GM23248 (cell line): ENCODE measurements around the gene HOXA2.

Experiments used
- EZH2 ChIP-seq: fragments of 200-600 bp; sonication (generic); IDR thresholded peaks from 2 replicates; pipeline ENCODE4 v1.6.1; 2018; ENCODE audit warnings: antibody characterized with exemption, mild to moderate bottlenecking; ENCODE audit not compliant: insufficient read depth, poor library complexity, severe bottlenecking
- EZH2phosphoT487 ChIP-seq: fragments of 200-600 bp; sonication (generic); IDR thresholded peaks from 2 replicates; pipeline ENCODE4 v1.6.1; 2018; ENCODE audit warnings: antibody characterized with exemption, moderate library complexity, mild to moderate bottlenecking, low read depth; ENCODE audit not compliant: insufficient read depth

DNA sequence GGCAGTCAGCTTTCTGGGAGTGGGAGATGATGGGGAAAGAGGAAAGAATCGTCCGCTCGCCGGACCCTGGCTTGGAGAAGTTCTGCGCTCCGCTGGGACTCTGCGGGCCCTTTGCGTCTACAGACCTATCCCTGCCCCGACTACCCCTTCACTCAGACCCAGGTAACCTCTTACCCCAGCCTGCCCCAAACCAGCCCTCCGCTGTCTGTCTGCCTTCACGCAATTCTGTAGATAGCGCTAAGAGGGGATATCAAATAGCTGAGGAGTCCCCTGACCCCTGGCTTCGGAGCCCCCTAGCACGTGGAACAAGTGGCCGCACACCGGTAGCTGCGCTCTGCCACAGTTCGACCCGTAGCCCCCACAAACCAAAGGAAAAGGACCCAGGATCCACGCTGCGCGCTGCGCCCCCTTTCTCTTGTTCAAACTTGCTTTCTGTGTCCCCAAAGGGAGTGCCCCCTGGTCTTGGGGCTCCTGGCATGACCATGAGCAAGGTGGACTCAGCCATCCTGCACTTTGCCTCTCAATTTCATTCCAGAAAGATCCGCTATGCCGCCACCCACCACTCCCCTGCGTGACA is 21.1 kb upstream of the HOXA2 start:
- TF ChIP-seq EZH2phosphoT487, result no peak
- TF ChIP-seq EZH2, result no peak
